Gastroesophageal sphincter (tissue), 2 donors: ENCODE measurements around the gene PDE3B.

Experiments
- EP300 ChIP-seq: sonication (generic); formaldehyde crosslinking; IDR thresholded peaks from one replicate; pipeline ENCODE4 v1.6.1; 2017; ENCODE audit warnings: antibody characterized with exemption, mild to moderate bottlenecking
- POLR2A ChIP-seq, 2 donors: fragments of 450-650 bp; IDR thresholded peaks; one replicate each; pipeline ENCODE4 v1.6.1; 2017; ENCODE audit warnings: antibody characterized with exemption in 2 of 2, mild to moderate bottlenecking in 2 of 2, moderate library complexity in 1 of 2

GRCh38 chr11:14687943-14688627, 44.5 kb downstream of the PDE3B start:
- no peak for TF ChIP-seq EP300
- no peak for TF ChIP-seq POLR2A (IDR thresholded peaks at IDR 0.05)
